ENCODE data around the gene MIP. TPM values are rescaled to one million over a fixed set of nuclear protein-coding genes. Genes with fewer than 3 reads are reported as not detected.

MIP gene
- total and polyA plus RNA-seq, 2 experiments from 2014 or later, result 0.29 TPM; not detected in 1

- ATAC-seq (no peak), DNase-seq (ENCODE audit: low spot score) (no peak)
- Histone ChIP-seq H3K4me3 (no peak overlapping the region), H3K27ac (ENCODE audit: low read depth) (no peak overlapping the region), H4K20me1 (replicated peaks; ENCODE audit: insufficient read depth) (peaks cover 7% of the 10 kb centered on the region; the same call in 1 of the 2 replicates), H3K9me2 (ENCODE audit: insufficient read depth) (no peaks in the 10 kb centered on the region), H2AFZ (no peak overlapping the region), H3K79me2 (replicated peaks; ENCODE audit: insufficient read depth) (peaks cover 24% of the 10 kb centered on the region), H3K4me1 (ENCODE audit: insufficient read depth) (no peaks in the 10 kb centered on the region), H3K27me3 (ENCODE audit: insufficient read depth) (no peaks in the 10 kb centered on the region), H3K36me3 (ENCODE audit: insufficient read depth) (peaks cover 35% of the 10 kb centered on the region), H3K4me2 (no peak overlapping the region), H3F3A (replicated peaks; ENCODE audit: low read depth) (no peaks in the 10 kb centered on the region)
- Mint-ChIP-seq H3K4me3 (no peak overlapping the region), H3K4me1 (no peaks in the 10 kb centered on the region), H3K27ac (no peak overlapping the region), H3K36me3 (ENCODE audit: low read depth) (peaks cover 70% of the 10 kb centered on the region), H3K27me3 (ENCODE audit: insufficient read depth, low read depth, poor library complexity) (peaks cover 4% of the 10 kb centered on the region), H3K9me3 (no peaks in the 10 kb centered on the region)
- TF ChIP-seq REST (IDR thresholded peaks at IDR 0.05; ENCODE audit: unreplicated experiment), result no peak
Observed at GRCh38 chr12:56431288-56431687, 23.2 kb downstream of the MIP start.

GRCh38 chr12:56425940-56426438, 28.5 kb downstream of the MIP start:
- no peak for ATAC-seq
- Histone ChIP-seq H3K4me3 (no peak overlapping the region), H2AFZ (no peak overlapping the region), H3K9me2 (ENCODE audit: insufficient read depth) (no peaks in the 10 kb centered on the region), H3K36me3 (ENCODE audit: insufficient read depth) (peaks cover 61% of the 10 kb centered on the region), H3K4me1 (ENCODE audit: insufficient read depth) (no peaks in the 10 kb centered on the region), H3K27me3 (ENCODE audit: insufficient read depth) (no peaks in the 10 kb centered on the region), H3F3A (replicated peaks; ENCODE audit: low read depth) (no peaks in the 10 kb centered on the region), H3K27ac (ENCODE audit: low read depth) (no peak overlapping the region), H4K20me1 (replicated peaks; ENCODE audit: insufficient read depth) (peaks cover 4% of the 10 kb centered on the region; the same call in 1 of the 2 replicates), H3K4me2 (no peak overlapping the region), H3K79me2 (replicated peaks; ENCODE audit: insufficient read depth) (no peaks in the 10 kb centered on the region)
- H3K36me3 Mint-ChIP-seq (ENCODE audit: low read depth), result peaks cover 86% of the 10 kb centered on the region
- no peak overlapping the region for H3K27ac Mint-ChIP-seq
- peaks cover 4% of the 10 kb centered on the region for H3K27me3 Mint-ChIP-seq (ENCODE audit: insufficient read depth, low read depth, poor library complexity)
- no peaks in the 10 kb centered on the region for H3K4me1 Mint-ChIP-seq
- H3K4me3 Mint-ChIP-seq, result no peak overlapping the region
- no peaks in the 10 kb centered on the region for H3K9me3 Mint-ChIP-seq
- no peak for DNase-seq (ENCODE audit: low spot score)
- TF ChIP-seq, protein P1, sequence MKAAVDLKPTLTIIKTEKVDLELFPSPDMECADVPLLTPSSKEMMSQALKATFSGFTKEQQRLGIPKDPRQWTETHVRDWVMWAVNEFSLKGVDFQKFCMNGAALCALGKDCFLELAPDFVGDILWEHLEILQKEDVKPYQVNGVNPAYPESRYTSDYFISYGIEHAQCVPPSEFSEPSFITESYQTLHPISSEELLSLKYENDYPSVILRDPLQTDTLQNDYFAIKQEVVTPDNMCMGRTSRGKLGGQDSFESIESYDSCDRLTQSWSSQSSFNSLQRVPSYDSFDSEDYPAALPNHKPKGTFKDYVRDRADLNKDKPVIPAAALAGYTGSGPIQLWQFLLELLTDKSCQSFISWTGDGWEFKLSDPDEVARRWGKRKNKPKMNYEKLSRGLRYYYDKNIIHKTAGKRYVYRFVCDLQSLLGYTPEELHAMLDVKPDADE (IDR thresholded peaks at IDR 0.05), result no peak
- TF ChIP-seq CREB1 (CRISPR knock-in tag; IDR thresholded peaks at IDR 0.05; ENCODE audit: low read depth) (no peak), POLR2AphosphoS5 (IDR thresholded peaks at IDR 0.05; ENCODE audit: low read depth) (no peak), STAT1 (IDR thresholded peaks at IDR 0.05; ENCODE audit: unreplicated experiment) (no peak), REST (IDR thresholded peaks at IDR 0.05; ENCODE audit: unreplicated experiment) (no peak), ZNF462 (CRISPR knock-in tag; IDR thresholded peaks at IDR 0.05) (no peak), ZNF114 (CRISPR knock-in tag; IDR thresholded peaks at IDR 0.05) (no peak)

All from GM23338 (cell line).